ENCODE results near the gene LDLR. TPM values are rescaled to one million over a fixed set of nuclear protein-coding genes. Genes with fewer than 3 reads are reported as not detected.

Gene LDLR
- total RNA-seq (13.9 TPM), polyA plus RNA-seq (ENCODE audit: insufficient read depth in 1 of 8, insufficient read length in 8 of 8, low replicate concordance in 1 of 8) (10 to 100 TPM; 16.8 to 34.3 (median 23.9) TPM)
- long read RNA-seq, donor 1, result 0 reads
- long read RNA-seq, donor 2, result 0 reads
- long read RNA-seq, donor 3, partial matches to known transcripts, result 0 of 3 reads
- long read RNA-seq, donor 3, other reads (novel, unspliced or antisense), result 0 of 3 reads
- long read RNA-seq, donor 4, partial matches to known transcripts, result 0 of 2 reads
- long read RNA-seq, donor 4, other reads (novel, unspliced or antisense), result 0 of 2 reads
- long read RNA-seq, donor 5, transcript LDLR-208 (18 exons, 3,617 nt), result major isoform, 6 of 26 reads
- long read RNA-seq, donor 5, partial matches to known transcripts, result 20 of 26 reads
- long read RNA-seq, donor 5, other reads (novel, unspliced or antisense), result 0 of 26 reads
- long read RNA-seq, donor 6, partial matches to known transcripts, result 5 of 7 reads
- long read RNA-seq, donor 6, other reads (novel, unspliced or antisense), result 0 of 7 reads
- long read RNA-seq, donor 7, result 0 reads
- long read RNA-seq, donor 8, result 0 reads
- long read RNA-seq, donor 9, partial matches to known transcripts, result 0 of 1 reads
- long read RNA-seq, donor 9, other reads (novel, unspliced or antisense), result 0 of 1 reads
- long read RNA-seq, donor 10, partial matches to known transcripts, result 0 of 3 reads
- long read RNA-seq, donor 10, other reads (novel, unspliced or antisense), result 0 of 3 reads
- long read RNA-seq, donor 11, partial matches to known transcripts, result 0 of 1 reads
- long read RNA-seq, donor 11, other reads (novel, unspliced or antisense), result 0 of 1 reads

DNA sequence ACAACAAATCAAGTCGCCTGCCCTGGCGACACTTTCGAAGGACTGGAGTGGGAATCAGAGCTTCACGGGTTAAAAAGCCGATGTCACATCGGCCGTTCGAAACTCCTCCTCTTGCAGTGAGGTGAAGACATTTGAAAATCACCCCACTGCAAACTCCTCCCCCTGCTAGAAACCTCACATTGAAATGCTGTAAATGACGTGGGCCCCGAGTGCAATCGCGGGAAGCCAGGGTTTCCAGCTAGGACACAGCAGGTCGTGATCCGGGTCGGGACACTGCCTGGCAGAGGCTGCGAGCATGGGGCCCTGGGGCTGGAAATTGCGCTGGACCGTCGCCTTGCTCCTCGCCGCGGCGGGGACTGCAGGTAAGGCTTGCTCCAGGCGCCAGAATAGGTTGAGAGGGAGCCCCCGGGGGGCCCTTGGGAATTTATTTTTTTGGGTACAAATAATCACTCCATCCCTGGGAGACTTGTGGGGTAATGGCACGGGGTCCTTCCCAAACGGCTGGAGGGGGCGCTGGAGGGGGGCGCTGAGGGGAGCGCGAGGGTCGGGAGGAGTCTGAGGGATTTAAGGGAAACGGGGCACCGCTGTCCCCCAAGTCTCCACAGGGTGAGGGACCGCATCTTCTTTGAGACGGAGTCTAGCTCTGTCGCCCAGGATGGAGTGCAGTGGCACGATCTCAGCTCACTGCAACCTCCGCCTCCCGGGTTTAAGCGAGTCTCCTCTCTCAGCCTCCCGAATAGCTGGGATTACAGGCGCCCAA, at the start of gene LDLR:
LDLR (plus strand) TSS at position 210 of the 760 bp plus-strand sequence; CDS start at position 296, 86 bp downstream.
- H3K4me3 ChIP-seq (ENCODE audit: low read length), result peak within 1 kb of the TSS; percentile 96
- H3K9me3 ChIP-seq (replicated peaks; ENCODE audit: control insufficient read depth, low read depth, low read length), result no peaks in the 10 kb centered on the region
- 0% methylated on average over 27 of the region's 43 CpGs for WGBS (ENCODE audit: insufficient coverage)
- DNase-seq, result peak; percentile 98
- peaks cover 43% of the 10 kb centered on the region for H3K4me1 ChIP-seq (ENCODE audit: control insufficient read depth, insufficient read depth, low read length)
- peaks cover 9% of the 10 kb centered on the region for H3K36me3 ChIP-seq (ENCODE audit: control insufficient read depth, insufficient read depth, low read length)
- no peaks in the 10 kb centered on the region for H3K27me3 ChIP-seq (ENCODE audit: control insufficient read depth, insufficient read depth, low read length)
- peak within 1 kb of the TSS; percentile 99 for H3K27ac ChIP-seq (ENCODE audit: low read length)

DNA sequence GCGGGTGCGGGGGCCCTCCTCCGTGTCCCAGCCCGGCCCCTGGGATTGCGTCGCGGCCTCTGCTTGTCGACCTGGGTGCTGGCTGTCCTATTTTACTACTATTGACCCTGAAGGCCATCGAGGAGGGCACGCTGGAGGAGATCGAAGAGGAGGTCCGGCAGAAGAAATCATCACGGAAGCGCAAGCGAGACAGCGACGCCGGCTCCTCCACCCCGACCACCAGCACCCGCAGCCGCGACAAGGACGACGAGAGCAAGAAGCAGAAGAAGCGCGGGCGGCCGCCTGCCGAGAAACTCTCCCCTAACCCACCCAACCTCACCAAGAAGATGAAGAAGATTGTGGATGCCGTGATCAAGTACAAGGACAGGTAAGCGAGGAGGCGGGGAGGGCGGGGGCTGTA, 48.1 kb upstream of the LDLR start:
- Histone ChIP-seq H3K9me3 (replicated peaks; ENCODE audit: control insufficient read depth, low read depth, low read length) (no peaks in the 10 kb centered on the region), H3K4me3 (ENCODE audit: low read length) (no peak overlapping the region), H3K36me3 (ENCODE audit: control insufficient read depth, insufficient read depth, low read length) (peaks cover 77% of the 10 kb centered on the region), H3K4me1 (ENCODE audit: control insufficient read depth, insufficient read depth, low read length) (peaks cover 19% of the 10 kb centered on the region), H3K27ac (ENCODE audit: low read length) (no peak overlapping the region), H3K27me3 (ENCODE audit: control insufficient read depth, insufficient read depth, low read length) (no peaks in the 10 kb centered on the region)
- WGBS (ENCODE audit: insufficient coverage), result 97% methylated on average over 15 of the region's 33 CpGs
- no peak for DNase-seq

DNA sequence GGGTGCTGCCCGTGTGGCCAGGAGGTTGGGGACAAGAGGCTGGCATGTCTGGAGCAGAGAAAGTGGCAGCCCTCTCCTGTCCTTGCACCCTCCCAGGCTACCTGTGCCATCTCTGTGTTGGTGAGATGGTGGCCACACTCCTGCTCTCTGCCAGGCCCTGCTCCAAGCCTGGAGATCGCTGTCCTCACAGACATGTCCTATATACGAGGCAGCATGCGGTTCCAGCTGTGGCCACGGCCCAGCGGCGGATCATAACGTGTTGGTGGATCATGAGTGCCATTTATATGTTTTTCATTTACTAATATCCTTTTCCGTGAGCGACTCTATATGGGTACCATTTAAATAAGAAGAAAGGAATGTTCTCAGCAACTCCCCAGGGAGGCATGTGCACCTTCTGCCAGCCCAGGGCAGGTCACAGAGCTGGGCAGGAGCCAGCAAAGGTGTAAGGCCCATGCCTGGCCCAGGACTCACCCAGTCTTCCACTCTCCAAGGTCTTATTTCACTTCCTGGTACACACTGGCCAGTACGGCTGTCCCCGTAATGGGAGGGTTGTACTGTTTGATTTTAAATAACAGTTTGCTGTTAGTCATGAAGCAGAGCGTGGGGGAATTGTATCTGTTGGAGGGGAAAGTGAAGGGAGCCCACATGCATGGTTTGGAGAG, 47.2 kb upstream of the LDLR start:
- no peaks in the 10 kb centered on the region for H3K27me3 ChIP-seq (ENCODE audit: control insufficient read depth, insufficient read depth, low read length)

DNA sequence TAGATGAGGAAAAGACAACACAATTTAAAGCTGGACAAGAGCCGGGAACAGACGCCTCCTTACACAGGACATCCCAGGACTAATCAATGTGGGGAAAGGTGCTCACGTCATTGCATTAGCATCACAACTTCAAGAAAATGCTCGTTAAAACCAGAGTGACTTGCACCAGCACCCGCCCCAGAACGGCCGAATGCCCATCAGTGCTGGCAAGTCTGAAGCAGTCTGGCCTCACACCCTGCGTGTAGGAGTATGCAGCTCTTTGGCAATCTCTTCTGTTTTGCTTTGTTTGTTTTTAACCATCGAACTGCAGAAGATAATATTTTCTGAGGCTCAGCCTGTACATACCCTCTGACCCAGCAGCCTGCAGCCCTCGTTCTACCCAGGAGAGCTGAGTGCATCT, 44.8 kb upstream of the LDLR start:
- Histone ChIP-seq H3K27ac (ENCODE audit: low read length) (no peak overlapping the region), H3K27me3 (ENCODE audit: control insufficient read depth, insufficient read depth, low read length) (no peaks in the 10 kb centered on the region), H3K4me1 (ENCODE audit: control insufficient read depth, insufficient read depth, low read length) (peaks cover 13% of the 10 kb centered on the region), H3K4me3 (ENCODE audit: low read length) (no peak overlapping the region), H3K36me3 (ENCODE audit: control insufficient read depth, insufficient read depth, low read length) (peaks cover 74% of the 10 kb centered on the region), H3K9me3 (replicated peaks; ENCODE audit: control insufficient read depth, low read depth, low read length) (no peaks in the 10 kb centered on the region)
- DNase-seq, result no peak
- WGBS (ENCODE audit: insufficient coverage), result 90% methylated on average over 8 of the region's 10 CpGs

More for the DNA sequence above, 47.2 kb upstream of the LDLR start:
- H3K9me3 ChIP-seq (replicated peaks; ENCODE audit: control insufficient read depth, low read depth, low read length), result no peaks in the 10 kb centered on the region
- WGBS (ENCODE audit: insufficient coverage), result 75% methylated on average over 4 of the region's 13 CpGs
- peaks cover 77% of the 10 kb centered on the region for H3K36me3 ChIP-seq (ENCODE audit: control insufficient read depth, insufficient read depth, low read length)
- H3K4me3 ChIP-seq (ENCODE audit: low read length), result no peak overlapping the region
- no peak overlapping the region for H3K27ac ChIP-seq (ENCODE audit: low read length)
- H3K4me1 ChIP-seq (ENCODE audit: control insufficient read depth, insufficient read depth, low read length), result peaks cover 10% of the 10 kb centered on the region
- no peak for DNase-seq

DNA sequence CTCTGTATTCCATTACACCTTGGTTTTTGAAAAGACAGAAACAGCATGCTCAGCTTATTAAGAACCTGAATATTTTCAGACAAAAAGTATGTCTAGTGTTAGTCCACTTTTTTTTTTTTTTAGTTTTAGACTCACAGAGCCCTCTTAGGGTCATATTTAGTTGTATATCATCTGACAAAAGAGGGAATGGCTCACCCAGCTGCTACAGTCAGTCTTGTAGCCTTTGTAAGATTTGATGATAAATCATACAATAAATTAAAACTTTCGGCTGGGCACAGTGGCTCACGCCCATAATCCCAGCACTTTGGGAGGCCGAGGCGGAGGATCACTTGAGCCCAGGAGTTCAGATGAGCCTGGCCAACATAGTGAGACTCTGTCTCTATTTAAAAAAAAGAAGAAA, 43.7 kb upstream of the LDLR start:
- WGBS (ENCODE audit: insufficient coverage), result 100% methylated on average over 2 of the region's 4 CpGs
- no peaks in the 10 kb centered on the region for H3K9me3 ChIP-seq (replicated peaks; ENCODE audit: control insufficient read depth, low read depth, low read length)
- no peaks in the 10 kb centered on the region for H3K27me3 ChIP-seq (ENCODE audit: control insufficient read depth, insufficient read depth, low read length)
- peaks cover 80% of the 10 kb centered on the region for H3K36me3 ChIP-seq (ENCODE audit: control insufficient read depth, insufficient read depth, low read length)
- H3K4me1 ChIP-seq (ENCODE audit: control insufficient read depth, insufficient read depth, low read length), result peaks cover 16% of the 10 kb centered on the region
- no peak overlapping the region for H3K4me3 ChIP-seq (ENCODE audit: low read length)
- no peak for DNase-seq
- H3K27ac ChIP-seq (ENCODE audit: low read length), result no peak overlapping the region

DNA sequence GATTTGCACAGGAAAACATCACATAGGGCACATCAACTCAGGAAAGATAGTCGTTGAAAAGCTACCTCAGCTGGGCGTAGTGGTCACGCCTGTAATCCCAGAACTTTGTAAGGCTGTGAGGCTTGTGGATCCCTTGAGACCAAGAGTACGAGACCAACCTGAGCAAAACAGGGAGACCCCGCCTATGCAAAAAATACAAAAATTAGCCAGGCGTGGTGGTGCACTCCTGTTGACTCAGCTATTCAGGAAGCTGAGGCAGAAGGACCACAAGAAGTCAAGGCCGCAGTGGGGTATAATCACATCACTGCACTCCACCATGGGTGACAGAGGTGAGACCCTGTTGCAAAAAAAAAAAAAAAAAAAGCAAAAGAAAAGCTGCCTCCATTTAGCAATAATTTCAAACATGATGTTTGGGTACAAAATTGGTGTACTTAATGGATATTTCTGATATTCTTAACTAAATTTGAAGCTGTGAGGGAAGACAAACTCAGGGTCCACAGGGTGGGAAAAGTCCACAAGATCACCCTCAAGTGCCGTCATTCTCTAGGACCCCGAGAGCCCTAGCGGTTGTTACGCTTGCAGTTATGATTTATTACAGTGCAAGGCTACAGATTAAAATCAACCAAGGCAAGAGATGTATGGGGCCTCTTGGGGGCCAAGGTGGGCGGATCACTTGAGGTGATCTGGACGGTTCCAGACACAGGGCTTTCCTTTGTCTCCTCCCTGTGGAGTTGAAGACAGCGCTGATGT, 42.5 kb upstream of the LDLR start:
- Histone ChIP-seq H3K4me1 (ENCODE audit: control insufficient read depth, insufficient read depth, low read length) (peaks cover 20% of the 10 kb centered on the region), H3K36me3 (ENCODE audit: control insufficient read depth, insufficient read depth, low read length) (peaks cover 75% of the 10 kb centered on the region)
- WGBS (ENCODE audit: insufficient coverage), result 85% methylated on average over 9 of the region's 14 CpGs

DNA sequence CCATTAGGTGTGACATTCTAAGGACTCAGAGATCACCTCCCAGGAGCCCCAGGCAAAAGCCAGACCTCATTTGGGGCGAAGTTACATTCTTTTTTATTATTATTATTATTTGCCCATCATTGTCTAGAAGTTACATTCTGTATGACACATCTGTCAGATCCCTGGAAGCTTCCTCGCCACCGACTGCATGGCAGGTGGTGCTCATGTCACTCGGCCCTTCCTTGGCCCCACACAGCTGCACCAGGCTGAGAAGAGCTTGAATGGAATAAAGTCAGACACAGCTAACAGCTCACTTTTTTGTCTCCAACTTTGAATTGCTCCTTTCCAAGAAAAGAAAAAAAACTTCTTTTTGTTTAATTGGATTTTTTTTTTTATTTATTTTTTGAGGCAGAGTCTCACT, 41.4 kb upstream of the LDLR start:
- peaks cover 20% of the 10 kb centered on the region for H3K4me1 ChIP-seq (ENCODE audit: control insufficient read depth, insufficient read depth, low read length)
- no peaks in the 10 kb centered on the region for H3K27me3 ChIP-seq (ENCODE audit: control insufficient read depth, insufficient read depth, low read length)
- WGBS (ENCODE audit: insufficient coverage), result 83% methylated on average over 2 of the region's 4 CpGs
- H3K9me3 ChIP-seq (replicated peaks; ENCODE audit: control insufficient read depth, low read depth, low read length), result no peaks in the 10 kb centered on the region
- H3K4me3 ChIP-seq (ENCODE audit: low read length), result no peak overlapping the region
- peaks cover 71% of the 10 kb centered on the region for H3K36me3 ChIP-seq (ENCODE audit: control insufficient read depth, insufficient read depth, low read length)
- no peak overlapping the region for H3K27ac ChIP-seq (ENCODE audit: low read length)
- no peak for DNase-seq

More for the DNA sequence above, 42.5 kb upstream of the LDLR start:
- H3K27ac ChIP-seq (ENCODE audit: low read length), result no peak overlapping the region
- DNase-seq, result no peak
- no peak overlapping the region for H3K4me3 ChIP-seq (ENCODE audit: low read length)
- no peaks in the 10 kb centered on the region for H3K27me3 ChIP-seq (ENCODE audit: control insufficient read depth, insufficient read depth, low read length)
- H3K9me3 ChIP-seq (replicated peaks; ENCODE audit: control insufficient read depth, low read depth, low read length), result no peaks in the 10 kb centered on the region

DNA sequence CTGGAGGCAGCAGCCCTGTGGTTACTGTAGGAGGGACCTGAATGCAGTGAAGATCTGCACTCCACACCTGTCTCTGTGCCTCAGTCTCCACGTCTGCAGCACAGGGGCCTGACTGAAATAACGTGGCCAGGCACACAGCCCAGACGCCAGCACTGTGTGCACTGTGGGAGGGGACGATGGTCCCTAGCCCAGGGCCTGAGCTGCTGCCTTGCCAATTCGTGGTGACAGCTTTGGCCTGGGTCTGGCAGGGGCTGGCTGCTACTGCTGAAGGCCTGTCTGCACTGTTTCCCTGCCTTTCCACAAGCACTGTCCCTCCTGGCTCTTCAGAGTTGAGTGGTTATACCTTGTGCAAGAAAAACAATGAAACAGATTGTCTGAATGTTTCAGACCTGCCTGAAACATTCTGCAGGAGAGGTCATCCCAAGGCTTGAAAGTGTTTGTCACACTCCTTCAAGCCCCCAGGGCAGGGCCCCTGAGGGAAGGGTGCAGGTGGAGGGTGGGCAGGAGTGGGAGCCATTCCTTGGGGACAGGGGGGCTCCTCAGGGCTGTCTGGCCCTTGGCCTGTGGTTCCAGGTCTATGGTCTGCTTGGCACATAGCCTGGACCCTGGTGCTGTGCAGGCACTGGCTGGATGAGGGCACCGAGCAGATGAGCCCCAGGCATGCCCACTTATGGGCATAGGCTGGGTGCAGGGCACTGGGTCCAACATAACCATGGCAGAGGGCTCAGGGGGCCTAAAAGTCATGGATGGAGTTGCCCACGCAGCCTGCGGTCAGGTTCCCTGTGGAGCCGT, 38.7 kb upstream of the LDLR start:
- Histone ChIP-seq H3K9me3 (replicated peaks; ENCODE audit: control insufficient read depth, low read depth, low read length) (no peaks in the 10 kb centered on the region), H3K27me3 (ENCODE audit: control insufficient read depth, insufficient read depth, low read length) (no peaks in the 10 kb centered on the region), H3K36me3 (ENCODE audit: control insufficient read depth, insufficient read depth, low read length) (peaks cover 69% of the 10 kb centered on the region), H3K27ac (ENCODE audit: low read length) (no peak overlapping the region), H3K4me3 (ENCODE audit: low read length) (no peak overlapping the region), H3K4me1 (ENCODE audit: control insufficient read depth, insufficient read depth, low read length) (peaks cover 26% of the 10 kb centered on the region)
- DNase-seq, result no peak
- WGBS (ENCODE audit: insufficient coverage), result 82% methylated on average over 8 of the region's 9 CpGs
